GOT3 (cell line): ENCODE data around the gene WDR44.
"Not testable (repeated sequence)": the region's sequence is repeated elsewhere in the genome, so short reads cannot be mapped to it uniquely, and the experiment has no call there.

Experiments
- DNase-seq: peaks from one replicate; lab custom pipeline; 2025; ENCODE audit warnings: mixed read lengths; lab: John Stamatoyannopoulos, UW

The WDR44 gene

DNA sequence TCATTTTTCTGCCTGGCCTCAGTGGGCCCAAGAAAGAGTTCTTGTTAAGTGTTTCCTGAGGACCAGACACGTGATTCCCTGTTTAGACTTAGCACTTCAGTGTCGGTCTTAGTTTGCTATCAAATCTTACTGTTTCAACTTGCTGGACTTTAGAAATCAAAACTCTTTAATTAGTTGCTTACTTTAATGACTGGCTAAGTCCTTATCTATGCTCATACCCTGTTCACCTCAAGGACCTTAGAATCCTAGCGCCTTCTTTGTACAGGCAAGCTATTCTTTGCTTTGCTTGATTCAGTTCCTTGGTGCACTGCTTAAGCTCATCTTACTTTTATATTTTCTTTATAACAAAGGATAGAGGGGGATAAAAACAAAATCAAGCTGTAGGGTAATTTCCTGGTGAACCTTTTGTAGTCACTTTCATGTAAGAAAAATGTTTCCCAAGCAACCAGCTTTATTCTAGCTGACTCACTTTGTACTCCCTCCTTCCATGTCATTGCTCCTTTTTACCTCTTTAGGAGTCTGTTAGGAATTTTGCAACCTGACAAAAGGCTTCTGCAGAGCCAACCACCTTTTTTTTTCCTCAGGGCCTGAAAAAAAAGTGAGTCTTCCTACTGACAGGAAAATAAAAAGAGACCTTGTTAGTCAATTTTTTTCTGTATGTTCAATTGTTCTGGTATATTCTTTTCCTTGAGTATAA, 14.7 kb downstream of the WDR44 start:
- no peak for DNase-seq

DNA sequence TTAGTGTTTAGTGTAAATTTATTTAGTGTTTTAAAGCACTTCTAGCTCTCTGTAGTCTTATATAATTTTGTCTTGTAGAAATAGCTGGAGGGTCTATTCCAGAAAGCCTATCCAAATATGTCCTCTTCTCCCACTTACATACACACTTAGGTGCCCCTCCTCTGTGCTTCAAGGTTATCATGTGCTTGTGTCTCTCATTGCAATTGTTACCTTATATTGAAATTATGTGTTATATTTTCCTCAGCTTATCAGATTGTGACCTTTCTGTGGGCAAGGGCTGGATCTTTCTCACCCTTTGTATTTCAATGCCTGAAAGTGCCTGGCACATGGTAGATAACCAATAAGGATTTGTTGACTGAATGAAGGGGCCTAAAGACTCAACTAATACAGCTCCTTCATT, 18.4 kb downstream of the WDR44 start:
- DNase-seq = no peak

DNA sequence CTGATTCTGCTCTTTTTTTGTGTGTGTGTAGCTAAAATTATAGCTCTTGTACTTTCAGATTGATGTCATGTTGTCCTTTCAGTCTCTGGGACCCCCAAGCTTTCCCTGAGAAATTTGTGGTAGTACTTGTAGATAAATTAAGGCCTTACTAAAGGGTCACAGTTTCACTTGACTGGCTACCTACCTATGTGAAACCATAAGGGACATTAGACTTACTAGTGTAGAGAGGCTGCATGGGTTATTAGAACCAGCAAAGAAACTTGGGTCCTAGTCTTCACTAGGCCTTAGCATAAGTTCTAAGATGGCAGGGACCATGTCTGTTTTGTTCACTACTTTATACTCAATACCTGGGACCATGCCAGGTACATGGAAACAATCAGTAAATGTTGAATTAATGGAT, 21.4 kb downstream of the WDR44 start:
- DNase-seq = no peak

DNA sequence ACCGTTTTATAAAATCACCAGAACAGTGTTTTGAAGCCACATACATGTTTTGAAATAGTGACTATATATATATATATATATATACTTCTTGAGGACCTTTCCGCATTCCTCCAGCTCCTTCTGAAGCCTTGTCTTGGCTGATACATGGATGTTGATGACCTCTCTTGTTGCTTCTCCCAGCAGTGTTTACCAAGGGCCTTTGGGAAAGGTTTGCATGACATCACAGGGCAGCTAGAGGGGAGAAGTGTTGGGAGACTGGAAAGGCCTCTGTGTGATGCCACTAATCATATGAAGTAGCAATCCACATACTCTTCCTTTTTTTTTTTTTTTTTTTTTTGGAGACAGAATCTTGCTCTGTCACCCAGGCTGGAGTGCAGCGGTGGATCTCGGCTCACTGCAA, 22.5 kb downstream of the WDR44 start:
- DNase-seq = no peak

DNA sequence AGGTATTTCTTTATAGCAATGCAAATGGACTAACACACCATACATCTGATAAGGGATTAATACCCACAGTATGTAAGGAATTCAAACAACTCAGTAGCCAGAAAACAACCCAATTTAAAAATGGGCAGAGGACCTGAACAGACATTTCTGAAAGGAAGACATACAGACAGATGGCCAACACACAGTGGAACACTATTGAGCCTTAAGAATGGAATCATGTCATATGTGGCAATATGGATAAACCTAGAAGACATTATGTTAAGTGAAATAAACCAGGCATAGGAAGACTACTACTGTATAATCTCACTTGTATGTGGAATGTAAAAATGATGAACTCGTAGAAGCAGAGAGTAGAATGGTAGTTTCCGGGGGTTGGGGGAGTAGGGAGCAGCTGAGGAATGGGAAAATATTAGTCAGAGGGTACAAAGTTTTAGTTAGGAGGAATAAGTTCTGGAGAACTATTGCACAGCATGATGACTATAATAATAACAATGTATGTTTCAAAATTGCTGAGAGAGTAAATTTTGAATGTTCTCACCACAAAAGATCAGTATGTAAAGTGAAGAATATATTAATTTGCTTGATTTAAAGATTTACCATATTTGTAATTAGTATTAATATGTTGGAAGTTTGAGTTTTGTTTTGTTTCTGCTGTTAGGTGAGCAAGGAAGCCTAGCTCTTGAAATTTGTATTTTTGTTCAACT, 25.2 kb downstream of the WDR44 start:
- DNase-seq = no peak

DNA sequence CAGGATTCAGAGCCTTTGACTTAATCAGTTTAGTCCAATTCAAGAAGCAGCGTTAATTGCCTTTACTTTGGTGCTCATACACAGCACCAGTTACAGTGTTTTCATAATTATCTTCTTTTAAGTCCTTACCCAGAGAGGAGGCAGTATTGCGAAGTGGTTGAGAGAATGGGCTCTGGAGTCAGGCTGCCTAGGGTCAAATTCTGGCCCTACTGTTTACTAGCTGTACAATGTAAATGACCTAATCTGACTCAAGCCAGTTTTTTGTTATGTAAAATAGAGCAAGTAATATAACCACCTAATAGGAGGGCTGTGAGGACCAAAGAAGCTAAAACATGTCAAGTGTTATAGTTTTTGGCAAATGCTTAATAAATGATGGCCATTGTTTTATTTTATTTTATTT, 27.6 kb downstream of the WDR44 start:
- no peak for DNase-seq

DNA sequence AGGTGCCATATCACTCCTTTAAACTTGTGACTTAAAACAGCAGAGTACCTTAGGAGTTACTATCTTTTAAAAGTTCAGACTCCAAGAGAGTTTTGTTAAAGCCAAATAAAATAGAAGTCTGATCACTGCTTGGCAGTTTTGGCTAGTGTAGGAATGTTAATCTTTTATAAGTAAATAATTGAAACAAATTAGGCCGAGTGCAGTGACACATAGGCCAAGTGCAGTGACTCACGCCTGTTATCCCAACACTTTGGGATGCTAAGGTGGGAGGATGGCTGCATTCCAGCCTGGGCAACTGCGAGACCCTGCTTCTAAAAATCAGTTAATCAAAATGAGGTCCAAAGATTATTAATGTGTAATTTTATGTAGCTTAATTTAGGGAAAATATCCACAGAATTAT, 37.2 kb downstream of the WDR44 start:
- DNase-seq = no peak

DNA sequence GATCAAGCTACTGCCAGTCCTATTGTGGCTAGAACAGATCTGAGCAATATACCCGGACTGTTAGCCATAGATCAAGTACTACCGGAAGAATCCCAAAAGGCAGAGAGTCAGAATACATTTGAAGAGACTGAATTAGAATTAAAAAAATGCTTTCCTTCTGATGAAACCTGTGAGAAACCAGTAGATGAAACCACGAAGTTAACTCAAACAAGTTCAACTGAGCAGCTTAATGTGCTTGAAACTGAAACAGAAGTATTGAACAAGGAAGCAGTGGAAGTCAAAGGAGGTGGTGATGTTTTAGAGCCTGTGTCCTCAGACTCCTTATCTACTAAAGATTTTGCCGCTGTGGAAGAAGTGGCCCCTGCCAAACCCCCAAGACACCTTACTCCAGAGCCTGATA, 46.8 kb downstream of the WDR44 start:
- no peak for DNase-seq

DNA sequence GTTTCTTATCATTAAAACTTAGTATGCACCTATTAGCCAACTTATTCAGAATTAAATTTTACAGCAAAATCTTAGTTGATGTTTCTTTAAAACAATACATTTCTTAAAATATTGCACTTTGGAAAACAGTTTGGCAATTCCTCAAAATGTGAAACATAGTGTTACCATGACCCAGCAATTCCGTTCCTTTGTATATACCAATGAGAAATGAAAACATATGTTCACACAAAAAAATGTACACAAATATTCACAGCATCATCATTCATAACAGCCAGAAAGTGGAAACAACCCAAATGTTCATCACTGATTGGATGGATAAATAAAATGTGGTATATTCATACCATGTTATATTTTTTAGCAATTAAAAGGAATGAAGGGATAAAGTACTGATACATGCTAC, 50.2 kb downstream of the WDR44 start:
- DNase-seq = no peak

DNA sequence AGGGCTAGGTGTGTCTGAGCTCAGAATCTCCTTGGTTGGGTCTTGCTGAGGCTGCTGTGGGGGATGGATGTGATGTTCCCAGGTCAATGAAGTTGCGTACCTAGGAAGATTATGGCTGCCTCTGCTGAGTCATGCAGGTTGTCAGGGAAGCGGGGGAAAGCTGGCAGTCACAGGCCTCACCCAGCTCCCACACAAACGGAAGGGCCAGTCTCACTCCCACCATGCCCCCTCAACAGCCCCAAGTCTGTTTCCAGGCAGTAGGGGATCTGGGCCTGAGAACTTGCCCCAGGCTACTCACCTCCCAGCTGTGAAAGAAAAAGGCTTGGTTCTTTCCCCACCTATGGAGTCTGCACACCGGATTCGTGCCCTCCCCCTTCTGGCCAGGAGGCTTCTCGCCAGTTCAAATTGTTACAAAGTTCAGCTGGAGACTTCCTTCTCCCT, 72.9 kb downstream of the WDR44 start:
- no peak for DNase-seq

DNA sequence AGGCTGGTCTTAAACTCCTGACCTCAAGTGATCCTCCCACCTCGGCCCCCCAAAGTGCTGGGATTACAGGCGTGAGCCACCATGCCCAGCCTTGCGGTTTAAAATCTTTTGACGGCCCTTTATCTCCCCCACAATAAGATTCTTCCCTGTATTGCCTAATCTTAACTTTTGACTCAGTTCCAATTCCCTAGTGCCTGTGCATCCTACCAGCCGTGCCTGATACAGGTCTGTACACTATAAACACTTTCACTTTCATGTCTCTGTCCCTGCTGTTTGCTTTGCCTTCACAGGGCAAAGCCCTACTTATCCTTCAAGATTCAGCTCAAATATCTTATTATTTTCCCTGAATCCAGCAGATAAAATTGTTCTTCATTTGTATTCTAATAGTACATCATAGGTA, 74.6 kb downstream of the WDR44 start:
- DNase-seq = no peak

DNA sequence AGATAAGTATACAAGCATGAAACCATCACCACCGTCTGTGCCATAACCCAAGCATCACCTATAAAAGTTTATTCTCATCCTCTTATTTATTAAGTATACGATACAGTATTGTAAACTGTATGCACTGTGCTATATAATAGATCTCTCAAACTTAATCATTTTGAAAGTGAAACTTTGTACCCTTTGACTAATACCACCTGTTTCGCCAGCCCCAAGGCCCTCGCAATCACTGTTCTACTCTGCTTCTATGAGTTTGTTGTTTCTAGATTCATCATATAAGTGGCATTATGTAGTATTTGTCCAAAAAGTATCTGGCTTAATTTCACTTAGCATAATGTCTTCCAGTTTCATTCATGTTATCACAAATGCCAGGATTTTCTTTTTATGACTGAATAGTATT, 77.7 kb downstream of the WDR44 start:
- no peak for DNase-seq

DNA sequence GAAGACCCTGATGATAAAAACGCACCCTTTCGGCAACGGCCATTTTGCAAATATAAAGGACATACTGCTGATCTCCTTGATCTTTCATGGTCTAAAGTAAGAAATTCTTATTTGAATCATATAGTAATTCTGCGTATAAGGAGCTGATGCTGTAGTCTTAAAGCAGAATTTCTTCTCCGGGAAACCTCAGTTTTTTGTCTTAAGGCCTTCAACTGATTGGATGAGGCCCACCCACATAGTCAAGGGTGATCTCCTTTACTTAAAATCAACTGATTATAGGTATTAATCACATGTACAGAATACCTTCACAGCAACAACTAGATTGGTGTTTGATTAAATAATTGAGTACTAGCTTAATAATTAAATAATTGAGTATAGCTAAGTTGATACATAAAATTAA, 86.9 kb downstream of the WDR44 start:
- no peak for DNase-seq

DNA sequence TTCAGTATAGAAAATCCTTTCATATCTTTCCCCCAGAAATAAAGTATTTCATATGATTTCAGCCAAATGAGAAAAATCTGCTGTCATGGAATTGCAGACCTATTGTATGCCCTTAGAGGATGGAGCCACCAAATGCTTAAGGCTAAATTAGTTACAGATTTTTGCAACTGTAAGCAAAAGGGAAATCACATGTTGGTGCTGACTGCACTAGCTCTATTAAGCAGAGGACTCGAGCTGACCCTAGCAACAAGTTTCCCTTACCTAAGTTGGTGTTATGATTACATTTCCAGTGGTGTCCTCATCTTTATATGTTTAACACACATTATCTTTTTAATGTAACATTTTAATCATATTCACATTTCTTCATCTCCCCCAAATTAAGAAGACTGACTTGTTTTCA, 91.4 kb downstream of the WDR44 start:
- DNase-seq = no peak

DNA sequence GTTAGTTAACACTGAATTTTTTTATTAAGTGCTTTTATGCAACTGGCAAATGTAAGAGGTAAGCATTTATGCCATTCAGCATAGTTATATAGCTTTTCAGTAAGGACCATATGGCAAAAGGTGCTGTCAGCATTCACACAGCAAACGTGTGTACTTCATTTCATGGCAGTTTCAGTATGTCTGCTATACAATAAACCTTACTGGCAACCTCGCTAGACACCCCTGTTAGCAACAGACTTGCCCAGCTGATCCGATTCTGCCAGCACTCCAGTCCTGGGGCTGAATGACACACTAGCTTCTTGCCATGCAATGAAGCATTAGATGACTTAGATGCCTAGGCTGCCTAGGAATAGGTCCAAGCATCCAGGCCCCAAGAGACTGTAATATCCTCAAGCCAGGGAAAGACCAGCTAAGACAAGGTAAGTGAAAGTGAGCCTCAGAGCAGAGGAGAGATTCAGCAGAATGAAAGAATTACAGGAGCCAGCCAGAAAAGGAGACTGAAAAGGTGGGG, 102.4 kb downstream of the WDR44 start:
- DNase-seq = no peak

DNA sequence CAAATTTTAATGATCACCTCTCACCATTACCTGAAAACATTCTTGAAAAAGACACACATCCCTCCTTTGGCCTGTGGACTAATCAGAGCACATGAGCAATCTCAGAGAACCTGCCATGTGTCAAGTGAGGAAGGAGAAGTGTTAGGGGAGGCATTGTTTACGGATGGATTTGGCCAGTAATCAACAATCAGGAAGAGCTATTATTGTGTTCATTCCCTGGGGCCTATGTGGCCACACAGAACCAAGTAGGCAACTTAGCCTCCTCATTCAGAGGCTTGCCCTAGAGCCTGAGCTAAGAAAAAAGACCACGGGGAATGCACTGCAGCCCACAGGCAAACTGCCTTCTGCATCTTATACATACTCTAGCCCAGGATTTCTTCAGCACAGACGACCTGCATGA, 109.1 kb downstream of the WDR44 start:
- DNase-seq = no peak

DNA sequence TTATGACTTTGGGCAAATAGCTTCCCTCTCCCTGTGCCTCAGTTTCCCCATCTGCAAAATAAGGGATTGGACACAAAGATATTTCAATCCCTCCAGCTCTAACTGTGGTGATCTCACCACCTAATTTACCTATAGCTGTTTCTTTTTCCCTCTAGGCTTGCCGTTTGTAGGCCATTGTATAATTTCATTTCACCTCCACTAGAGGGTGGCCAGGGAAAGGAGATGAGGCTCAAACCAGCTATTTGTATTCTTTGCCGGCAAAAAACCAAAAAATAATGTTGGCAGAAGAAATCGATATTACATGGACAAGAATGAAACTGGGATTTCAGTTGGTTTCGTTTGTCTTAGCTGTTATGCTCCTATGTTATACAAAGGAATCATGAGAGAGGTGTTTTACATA, 113.6 kb downstream of the WDR44 start:
- DNase-seq = no peak

DNA sequence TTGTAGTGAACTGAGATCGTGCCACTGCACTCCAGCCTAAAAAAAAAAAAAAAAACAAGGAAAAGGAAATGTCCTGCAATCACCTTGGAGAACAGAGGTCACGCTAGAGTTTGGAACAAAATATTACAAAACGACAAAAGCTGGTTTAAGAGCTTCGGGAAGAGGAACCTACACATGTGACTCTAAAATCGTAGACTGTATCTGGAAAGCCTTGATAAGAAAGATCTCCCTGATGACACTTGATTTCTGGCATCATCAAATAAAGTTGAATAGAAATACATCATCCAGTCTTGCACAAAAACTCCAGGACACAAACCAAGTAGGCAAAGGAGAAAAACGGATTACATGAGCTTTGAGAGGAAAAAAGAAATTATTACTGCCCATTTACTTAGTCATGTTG, 118.6 kb downstream of the WDR44 start:
- no peak for DNase-seq

DNA sequence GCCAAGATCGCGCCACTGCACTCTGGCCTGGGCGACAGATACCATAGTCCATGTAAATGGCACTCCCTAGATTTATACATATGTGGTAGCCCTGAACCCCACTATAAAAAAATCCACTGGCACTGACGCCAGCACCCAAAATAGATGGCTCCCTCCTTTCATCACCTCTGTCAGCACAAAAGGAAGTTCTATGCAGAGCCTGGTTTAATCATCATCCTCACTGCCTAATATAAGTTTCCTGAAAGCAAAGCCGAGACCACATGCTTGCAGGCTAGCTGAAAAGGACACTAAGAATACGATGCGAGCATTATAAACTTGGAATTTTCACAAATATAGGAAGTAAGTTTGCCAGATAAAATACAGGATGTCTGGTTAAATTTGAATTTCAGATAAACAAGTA, 122.2 kb downstream of the WDR44 start:
- DNase-seq = no peak

DNA sequence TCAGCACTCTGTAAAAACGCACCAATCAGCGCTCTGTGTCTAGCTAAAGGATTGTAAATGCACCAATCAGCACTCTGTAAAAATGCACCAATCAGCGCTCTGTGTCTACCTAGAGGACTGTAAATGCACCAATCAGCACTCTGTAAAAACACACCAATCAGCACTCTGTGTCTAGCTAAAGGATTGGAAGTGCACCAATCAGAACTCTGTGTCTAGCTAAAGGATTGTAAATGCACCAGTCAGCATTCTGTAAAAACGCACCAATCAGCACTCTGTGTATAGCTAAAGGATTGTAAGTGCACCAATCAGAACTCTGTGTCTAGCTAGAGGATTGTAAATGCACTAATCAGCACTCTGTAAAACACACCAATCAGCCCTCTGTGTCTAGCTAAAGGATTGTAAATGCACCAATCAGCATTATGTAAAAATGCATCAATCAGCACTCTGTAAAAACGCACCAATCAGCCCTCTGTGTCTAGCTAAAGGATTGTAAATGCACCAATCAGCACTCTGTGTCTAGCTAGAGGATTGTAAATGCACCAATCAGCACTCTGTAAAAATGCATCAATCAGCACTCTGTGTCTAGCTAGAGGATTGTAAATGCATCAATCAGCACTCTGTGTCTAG, 124.9 kb downstream of the WDR44 start:
- not testable (repeated sequence) for DNase-seq

DNA sequence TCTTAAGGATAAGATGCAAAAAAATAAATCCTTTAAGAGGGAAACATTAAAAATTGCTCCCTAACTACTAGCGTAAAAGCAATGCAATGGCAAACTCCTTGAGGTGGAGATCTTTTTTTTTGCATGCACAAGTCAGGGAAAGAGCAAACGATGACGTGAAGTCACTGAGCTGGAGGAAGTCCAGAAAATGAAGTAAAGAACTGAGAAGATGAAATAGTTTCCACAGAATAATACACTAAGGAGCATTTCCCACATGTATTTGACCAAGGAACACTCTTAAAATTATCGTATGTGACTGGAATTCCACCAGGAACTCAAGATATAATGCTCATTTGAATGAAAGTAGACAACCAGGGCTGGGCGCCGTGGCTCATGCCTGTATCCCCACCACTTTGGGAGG, 128.7 kb downstream of the WDR44 start:
- no peak for DNase-seq

DNA sequence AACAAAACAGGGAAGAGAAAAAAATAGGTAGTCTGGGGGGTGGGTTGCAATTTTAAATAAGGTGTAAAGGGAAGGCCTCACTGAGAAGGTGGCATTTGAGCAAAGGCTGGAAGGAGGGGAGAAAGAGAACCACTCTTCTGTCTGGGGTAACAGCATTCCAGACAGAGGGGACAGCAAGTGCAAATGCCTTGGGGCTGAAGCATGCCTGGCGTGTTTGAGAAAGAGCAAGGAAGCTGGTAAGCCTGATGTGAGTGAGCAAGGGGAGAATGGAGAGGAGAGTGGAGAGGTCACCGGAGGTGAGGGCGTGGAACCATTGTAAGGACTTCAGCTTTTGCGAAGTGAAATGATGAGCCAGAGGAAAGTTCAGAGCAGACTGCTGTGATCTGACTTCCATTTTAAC, 130.0 kb downstream of the WDR44 start:
- DNase-seq = no peak

DNA sequence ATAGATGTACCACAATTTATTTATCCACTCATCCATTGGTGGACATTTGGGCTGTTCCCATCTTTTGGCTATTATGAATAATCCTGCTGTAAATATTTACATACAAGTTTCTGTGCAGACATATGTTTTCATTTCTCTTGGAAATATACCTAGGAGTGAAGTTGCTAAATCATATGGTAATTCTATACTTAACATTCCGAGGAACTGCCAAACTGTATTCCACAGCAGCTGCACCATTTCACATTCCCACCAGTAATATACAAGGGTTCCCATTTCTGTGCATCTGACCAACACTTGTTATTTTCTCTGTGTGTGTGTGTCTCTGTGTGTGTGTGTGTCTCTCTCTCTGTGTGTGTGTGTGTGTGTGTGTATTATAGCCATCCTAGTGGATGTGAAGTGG, 134.3 kb downstream of the WDR44 start:
- no peak for DNase-seq
